Central memory CD8-positive, alpha-beta T cell (primary cell): ENCODE measurements around the gene ABCB10.
A peak's percentile ranks its signal among the peaks of the same experiment; 100 is the strongest.

Experiments used
- ATAC-seq: fragments of 150-1000 bp; cut with Tn5 transposase; replicated peaks from 2 replicates; pipeline ENCODE4 v1.10.0; 2022; ENCODE audit warnings: mild to moderate bottlenecking, moderate FRiP score, moderate number of reproducible peaks; ENCODE audit not compliant: poor library complexity, severe bottlenecking; ENCODE audit errors: extremely low read depth
- DNase-seq, 2 donors: peaks; one replicate each; pipeline ENCODE4 v3.0.0; 2021; ENCODE audit warnings: low spot score in 2 of 2
- H3K27ac Mint-ChIP-seq: one replicate; pipeline ENCODE4 v1.8.0; 2022; ENCODE audit warnings: low read depth, mild to moderate bottlenecking, moderate library complexity, mixed read lengths
- H3K27me3 Mint-ChIP-seq: one replicate; pipeline ENCODE4 v1.8.0; 2022; ENCODE audit warnings: mixed read lengths
- H3K36me3 Mint-ChIP-seq: one replicate; pipeline ENCODE4 v1.8.0; 2022; ENCODE audit warnings: mild to moderate bottlenecking, moderate library complexity, mixed read lengths; ENCODE audit not compliant: insufficient read depth
- H3K4me1 Mint-ChIP-seq: one replicate; pipeline ENCODE4 v1.8.0; 2022; ENCODE audit warnings: mixed read lengths
- H3K4me3 Mint-ChIP-seq: one replicate; pipeline ENCODE4 v1.8.0; 2022; ENCODE audit warnings: mild to moderate bottlenecking, moderate library complexity, mixed read lengths
- H3K9me3 Mint-ChIP-seq: one replicate; pipeline ENCODE4 v1.8.0; 2022; ENCODE audit warnings: mixed read lengths

Gene ABCB10

GRCh38 chr1:229585338-229585737, 26.8 kb upstream of the ABCB10 start:
- H3K4me1 Mint-ChIP-seq = no peaks in the 10 kb centered on the region
- no peaks in the 10 kb centered on the region for H3K9me3 Mint-ChIP-seq
- H3K27ac Mint-ChIP-seq = no peak overlapping the region
- H3K4me3 Mint-ChIP-seq = no peak overlapping the region
- H3K36me3 Mint-ChIP-seq = peaks cover 3% of the 10 kb centered on the region
- no peak for ATAC-seq
- DNase-seq = no peak
- H3K27me3 Mint-ChIP-seq = no peaks in the 10 kb centered on the region

DNA sequence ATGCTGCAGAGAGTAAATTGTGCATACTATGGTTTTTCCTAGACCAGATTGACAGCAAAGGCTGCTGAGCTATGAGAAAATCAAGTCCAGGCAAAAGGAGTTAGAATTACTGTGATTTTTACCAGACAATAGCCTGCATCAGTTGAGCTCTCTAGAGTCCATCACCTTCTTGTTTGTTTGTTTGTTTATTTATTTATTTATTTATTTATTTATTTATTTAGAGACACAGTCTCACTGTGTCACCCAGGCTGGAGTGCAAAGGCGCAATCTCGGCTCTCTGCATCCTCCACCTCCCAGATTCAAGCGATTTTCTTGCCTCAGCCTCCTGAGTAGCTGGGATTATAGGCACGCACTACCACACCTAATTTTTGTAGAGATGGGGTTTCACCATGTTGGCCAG, 24.2 kb upstream of the ABCB10 start:
- Mint-ChIP-seq H3K36me3 (peaks cover 2% of the 10 kb centered on the region), H3K27me3 (peaks cover 20% of the 10 kb centered on the region), H3K27ac (no peak overlapping the region), H3K9me3 (no peaks in the 10 kb centered on the region), H3K4me3 (no peak overlapping the region), H3K4me1 (no peaks in the 10 kb centered on the region)
- DNase-seq (no peak), ATAC-seq (no peak)

DNA sequence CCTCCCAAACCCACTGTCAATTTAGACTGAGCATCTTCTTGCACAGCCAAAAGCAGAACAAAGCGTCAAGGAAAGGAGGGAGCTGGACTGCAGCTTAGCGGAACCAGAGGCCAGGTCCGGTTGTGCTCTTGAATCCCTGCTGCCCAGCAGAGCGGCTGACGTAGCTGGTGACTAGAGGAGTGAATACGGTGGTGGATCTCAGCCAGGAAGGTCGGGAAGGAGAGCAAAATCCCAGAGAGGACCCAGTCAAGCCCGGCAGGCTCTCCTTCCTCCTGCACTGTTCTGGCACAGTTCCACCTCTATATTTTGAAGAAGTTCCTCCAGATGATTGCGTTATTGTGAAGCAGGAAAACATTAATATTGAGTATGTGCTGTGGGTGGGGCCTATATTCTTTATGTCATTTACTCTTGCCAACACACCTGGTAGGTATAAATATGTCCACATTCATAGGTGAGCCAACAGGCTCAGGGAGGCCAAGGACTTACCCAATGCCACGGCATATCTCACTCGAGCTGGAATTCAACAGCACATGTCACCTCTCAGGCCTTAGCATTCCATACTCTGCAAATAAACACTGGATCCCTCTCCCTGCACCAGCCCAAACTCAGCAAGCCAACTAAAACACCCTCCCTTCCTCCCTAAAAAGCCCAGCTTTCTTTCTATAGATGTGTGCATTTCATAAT, 23.6 kb upstream of the ABCB10 start:
- no peak overlapping the region for H3K27ac Mint-ChIP-seq

DNA sequence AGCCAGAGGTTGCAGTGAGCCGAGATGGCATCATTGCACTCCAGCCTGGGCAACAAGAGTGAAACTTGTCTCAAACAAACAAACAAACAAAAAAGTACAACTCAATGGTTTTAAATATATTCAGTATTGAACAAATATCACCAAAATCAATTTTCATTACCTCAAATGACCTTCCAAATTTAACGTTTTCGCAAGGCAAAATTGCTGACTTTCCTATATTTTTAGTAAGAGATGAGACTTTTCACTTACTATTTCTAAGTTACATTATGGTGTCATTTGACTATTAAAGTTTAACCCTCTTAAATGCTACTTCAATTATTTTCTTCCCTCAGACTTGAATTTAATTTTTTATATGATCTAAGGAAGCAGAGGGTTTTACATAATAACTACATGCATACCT, 23.0 kb upstream of the ABCB10 start:
- Mint-ChIP-seq H3K4me1 (no peaks in the 10 kb centered on the region), H3K36me3 (peaks cover 2% of the 10 kb centered on the region), H3K27ac (no peak overlapping the region), H3K4me3 (no peak overlapping the region), H3K27me3 (peaks cover 21% of the 10 kb centered on the region), H3K9me3 (no peaks in the 10 kb centered on the region)
- DNase-seq (no peak), ATAC-seq (no peak)

More for the DNA sequence above, 23.6 kb upstream of the ABCB10 start:
- H3K4me1 Mint-ChIP-seq = no peaks in the 10 kb centered on the region
- no peak for DNase-seq
- no peaks in the 10 kb centered on the region for H3K9me3 Mint-ChIP-seq
- ATAC-seq = no peak
- no peak overlapping the region for H3K4me3 Mint-ChIP-seq
- peaks cover 2% of the 10 kb centered on the region for H3K36me3 Mint-ChIP-seq
- H3K27me3 Mint-ChIP-seq = peaks cover 21% of the 10 kb centered on the region

DNA sequence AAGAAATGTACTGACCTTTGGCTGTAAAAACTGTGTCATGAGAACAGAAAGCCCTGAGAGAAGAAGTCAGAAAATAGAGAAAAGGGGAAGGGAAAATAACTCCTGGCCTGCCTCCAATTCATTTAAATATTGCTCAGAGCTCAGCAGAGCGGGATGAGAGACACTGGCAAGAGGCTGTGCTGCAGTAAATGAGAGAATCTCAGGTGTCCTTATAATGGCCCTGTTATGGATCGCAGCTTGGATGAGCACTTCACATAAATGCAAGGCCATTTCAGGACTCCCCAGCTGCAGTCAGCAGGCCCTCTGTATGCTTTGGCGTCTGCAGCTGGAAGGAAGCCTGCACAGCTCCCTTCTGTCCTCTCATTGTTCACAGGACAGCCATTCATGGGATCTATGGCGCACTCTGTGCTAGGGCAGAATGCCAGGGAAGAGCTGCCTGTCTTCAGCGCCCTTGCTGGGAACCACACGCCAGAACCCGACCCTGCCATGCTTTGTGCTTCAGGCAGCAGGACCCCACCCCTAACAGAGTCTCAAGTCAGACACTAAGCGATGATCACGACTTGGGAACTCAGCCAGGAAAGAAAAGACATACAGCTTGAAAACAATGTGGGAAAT, 20.7 kb upstream of the ABCB10 start:
- ATAC-seq (no peak), DNase-seq (no peak)
- Mint-ChIP-seq H3K27me3 (peaks cover 21% of the 10 kb centered on the region), H3K4me3 (no peak overlapping the region), H3K27ac (no peak overlapping the region), H3K9me3 (no peaks in the 10 kb centered on the region), H3K4me1 (no peaks in the 10 kb centered on the region), H3K36me3 (no peaks in the 10 kb centered on the region)

DNA sequence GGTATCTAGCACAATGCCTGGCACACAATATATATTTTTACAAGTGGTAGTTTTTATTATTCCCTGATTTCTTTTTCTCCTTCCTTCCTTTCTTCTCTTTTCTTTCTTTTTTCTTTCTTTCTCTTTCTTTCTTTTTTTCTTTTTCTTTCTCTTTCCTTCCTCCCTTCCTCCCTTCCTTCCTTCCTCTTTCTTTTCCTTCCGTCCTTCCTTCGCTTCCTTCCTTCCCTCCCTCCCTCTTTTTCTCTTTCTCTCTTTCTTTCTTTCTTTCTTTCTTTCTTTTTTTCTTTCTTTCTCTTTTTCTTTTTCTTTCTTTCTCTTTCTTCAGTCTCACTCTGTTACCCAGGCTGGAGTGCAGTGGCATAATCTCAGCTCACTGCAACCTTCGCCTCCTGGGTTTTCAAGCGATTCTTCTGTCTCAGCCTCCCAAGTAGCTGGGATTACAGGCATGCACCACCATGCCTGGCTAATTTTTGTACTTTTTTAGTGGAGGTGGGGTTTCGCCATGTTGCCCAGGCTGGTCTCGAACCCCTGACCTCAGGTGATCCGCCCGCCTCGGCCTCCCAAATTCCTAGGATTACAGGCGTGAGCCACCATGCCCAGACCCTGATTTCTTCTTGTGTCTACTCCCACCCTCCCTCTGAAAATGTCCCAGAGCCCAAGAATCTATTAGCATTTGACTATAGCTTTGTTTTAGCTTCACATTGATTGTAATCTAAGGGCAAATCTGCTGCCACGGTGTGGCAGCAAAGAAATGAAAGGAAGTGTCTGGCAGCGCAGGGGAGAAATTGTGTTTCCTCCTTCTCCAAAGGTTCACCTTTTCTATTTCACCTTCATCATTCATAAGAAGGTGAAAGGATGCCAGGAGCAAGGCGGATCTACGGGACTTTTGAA, 19.9 kb upstream of the ABCB10 start:
- DNase-seq (no peak), ATAC-seq (no peak)
- Mint-ChIP-seq H3K27me3 (peaks cover 21% of the 10 kb centered on the region), H3K4me1 (no peaks in the 10 kb centered on the region), H3K27ac (peak overlapping the region; percentile 65), H3K36me3 (no peaks in the 10 kb centered on the region), H3K4me3 (no peak overlapping the region), H3K9me3 (no peaks in the 10 kb centered on the region)

DNA sequence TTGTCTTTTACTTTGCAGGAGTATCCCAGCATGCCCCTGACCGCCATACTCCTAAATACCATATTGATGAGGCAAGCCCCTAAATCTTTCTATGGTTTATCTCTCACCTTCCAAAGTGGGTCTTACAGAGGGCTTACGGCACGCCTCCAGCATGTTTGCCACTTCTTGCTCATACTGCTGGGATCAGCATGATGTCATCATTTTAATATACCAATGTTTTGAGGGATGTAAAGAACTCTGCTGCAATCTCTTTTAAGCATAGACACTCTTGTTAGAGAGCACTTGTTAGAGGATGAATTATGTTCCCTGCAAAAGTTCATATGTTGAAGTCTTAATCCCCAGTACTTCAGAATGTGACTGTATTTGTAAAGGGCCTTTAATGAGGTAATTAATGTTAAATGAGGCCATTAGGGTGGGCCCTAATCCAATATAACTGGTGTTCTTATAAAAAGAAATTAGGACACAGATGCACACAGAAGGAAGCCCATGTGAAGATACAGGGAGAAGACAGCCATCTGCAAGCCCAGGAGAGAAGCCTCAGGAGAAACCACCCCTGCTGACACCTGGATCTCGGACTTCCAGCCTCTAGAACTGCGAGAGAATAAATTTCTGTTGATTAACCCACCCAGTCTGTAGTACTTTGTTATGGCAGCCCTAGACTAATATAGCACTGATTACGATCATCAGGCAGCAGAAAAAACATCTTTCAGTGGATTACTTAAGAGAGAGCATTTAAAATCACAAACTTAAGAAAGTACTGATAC, 16.4 kb upstream of the ABCB10 start:
- no peak overlapping the region for H3K4me3 Mint-ChIP-seq
- H3K4me1 Mint-ChIP-seq = no peaks in the 10 kb centered on the region
- DNase-seq (no peak), ATAC-seq (no peak)
- H3K9me3 Mint-ChIP-seq = no peaks in the 10 kb centered on the region
- no peaks in the 10 kb centered on the region for H3K36me3 Mint-ChIP-seq
- no peak overlapping the region for H3K27ac Mint-ChIP-seq
- H3K27me3 Mint-ChIP-seq = peaks cover 21% of the 10 kb centered on the region

GRCh38 chr1:229572286-229572685, 13.8 kb upstream of the ABCB10 start:
- H3K9me3 Mint-ChIP-seq = no peaks in the 10 kb centered on the region
- DNase-seq = no peak
- H3K27me3 Mint-ChIP-seq = no peaks in the 10 kb centered on the region
- H3K4me3 Mint-ChIP-seq = no peak overlapping the region
- H3K27ac Mint-ChIP-seq = no peak overlapping the region
- H3K4me1 Mint-ChIP-seq = no peaks in the 10 kb centered on the region
- H3K36me3 Mint-ChIP-seq = no peaks in the 10 kb centered on the region
- no peak for ATAC-seq

- no peak overlapping the region for H3K4me3 Mint-ChIP-seq
- H3K27ac Mint-ChIP-seq = no peak overlapping the region
- no peaks in the 10 kb centered on the region for H3K27me3 Mint-ChIP-seq
- H3K4me1 Mint-ChIP-seq = no peaks in the 10 kb centered on the region
- H3K36me3 Mint-ChIP-seq = no peaks in the 10 kb centered on the region
- DNase-seq (no peak), ATAC-seq (no peak)
- H3K9me3 Mint-ChIP-seq = no peaks in the 10 kb centered on the region
Measured at GRCh38 chr1:229570891-229571516, 12.5 kb upstream of the ABCB10 start.

DNA sequence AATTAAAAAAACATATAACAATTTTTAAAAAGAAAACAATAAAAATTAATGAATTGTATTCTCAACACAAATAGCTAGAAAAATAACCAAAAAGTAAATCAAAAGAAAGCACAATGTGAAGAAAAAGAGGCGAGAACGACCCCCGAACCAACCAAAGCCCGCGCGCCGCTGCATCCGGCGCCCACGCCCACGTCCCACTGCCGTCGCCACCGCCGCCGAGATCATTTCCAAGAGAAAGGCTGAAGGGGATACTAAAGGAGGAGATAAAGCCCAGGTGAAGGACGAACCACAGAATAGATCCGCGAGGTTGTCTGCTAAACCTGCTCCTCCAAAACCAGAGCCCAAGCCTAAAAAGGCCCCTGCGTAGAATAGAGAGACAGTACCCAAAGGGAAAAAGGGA, 11.8 kb upstream of the ABCB10 start:
- no peaks in the 10 kb centered on the region for H3K4me1 Mint-ChIP-seq
- H3K9me3 Mint-ChIP-seq = no peaks in the 10 kb centered on the region
- H3K27me3 Mint-ChIP-seq = no peaks in the 10 kb centered on the region
- no peak overlapping the region for H3K27ac Mint-ChIP-seq
- no peak overlapping the region for H3K4me3 Mint-ChIP-seq
- H3K36me3 Mint-ChIP-seq = no peaks in the 10 kb centered on the region
- ATAC-seq (no peak), DNase-seq (no peak)

DNA sequence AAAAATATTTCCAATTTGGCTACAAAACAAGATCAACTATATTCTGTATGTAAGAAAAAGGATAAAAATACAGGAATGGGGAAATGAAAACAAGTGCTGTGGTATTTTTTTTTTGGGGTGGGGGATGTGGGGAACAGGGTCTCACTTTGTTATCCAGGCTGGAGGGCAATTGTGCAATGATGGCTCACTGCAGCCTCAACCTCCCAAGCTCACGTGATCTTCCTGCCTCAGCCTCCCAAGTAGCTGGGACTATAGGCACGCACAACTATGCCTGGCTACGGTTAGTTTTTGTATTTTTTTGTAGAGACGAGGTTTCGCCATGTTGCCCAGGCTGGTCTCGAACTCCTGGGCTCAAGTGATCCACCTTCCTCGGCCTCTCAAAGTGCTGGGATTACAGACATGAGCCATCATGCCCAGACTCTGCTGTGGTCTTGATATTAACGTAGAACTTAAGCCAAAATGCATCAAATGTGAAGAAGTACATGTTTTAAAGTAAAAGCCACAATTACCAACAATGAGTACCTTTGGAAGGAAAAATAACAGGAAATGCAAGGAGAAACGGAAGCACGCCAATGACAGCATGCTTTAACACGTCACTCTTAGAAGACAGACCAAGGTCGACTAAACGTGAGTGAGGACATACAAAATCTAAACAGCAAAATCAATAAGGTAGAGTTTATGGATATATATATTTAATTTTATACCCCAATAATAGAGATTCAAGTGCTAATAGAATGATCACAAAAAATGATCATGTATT, 8.8 kb upstream of the ABCB10 start:
- H3K9me3 Mint-ChIP-seq = no peaks in the 10 kb centered on the region
- H3K27ac Mint-ChIP-seq = no peak overlapping the region
- no peaks in the 10 kb centered on the region for H3K4me1 Mint-ChIP-seq
- ATAC-seq (no peak), DNase-seq (no peak)
- H3K4me3 Mint-ChIP-seq = no peak overlapping the region
- H3K27me3 Mint-ChIP-seq = no peaks in the 10 kb centered on the region
- H3K36me3 Mint-ChIP-seq = no peaks in the 10 kb centered on the region
